Measurements from ENCODE around the gene ZNF2.

Gene ZNF2

DNA sequence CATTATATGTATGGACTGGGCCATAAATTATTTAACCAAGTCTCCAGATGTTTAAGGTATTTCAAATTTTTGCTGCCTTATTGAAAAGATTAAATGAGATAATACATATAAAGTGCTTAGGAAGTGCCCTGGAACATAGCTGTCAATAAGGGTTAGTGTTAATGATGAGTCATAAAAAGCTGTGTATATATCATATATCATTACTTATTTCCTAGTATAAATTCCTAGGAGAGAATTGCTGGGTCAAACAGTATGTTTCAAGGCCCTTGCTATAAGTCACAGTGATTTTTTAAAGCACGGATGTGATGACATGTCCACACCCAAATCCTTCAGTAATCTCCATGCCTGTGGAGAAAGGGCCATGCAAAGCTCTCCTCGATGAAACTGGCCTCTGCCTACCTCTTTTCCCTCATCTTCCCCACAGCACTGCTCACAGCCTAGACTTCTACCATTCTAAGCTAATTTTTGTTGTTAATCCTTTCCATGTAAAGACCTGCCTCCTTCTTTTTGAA lies 8.5 kb downstream of the ZNF2 start:
- no peak for TF ChIP-seq GATA3 (IDR thresholded peaks at IDR 0.05; ENCODE audit: low read depth, low read length)
- no peak for TF ChIP-seq GATA2 (IDR thresholded peaks at IDR 0.05; ENCODE audit: low read depth, low read length)

DNA sequence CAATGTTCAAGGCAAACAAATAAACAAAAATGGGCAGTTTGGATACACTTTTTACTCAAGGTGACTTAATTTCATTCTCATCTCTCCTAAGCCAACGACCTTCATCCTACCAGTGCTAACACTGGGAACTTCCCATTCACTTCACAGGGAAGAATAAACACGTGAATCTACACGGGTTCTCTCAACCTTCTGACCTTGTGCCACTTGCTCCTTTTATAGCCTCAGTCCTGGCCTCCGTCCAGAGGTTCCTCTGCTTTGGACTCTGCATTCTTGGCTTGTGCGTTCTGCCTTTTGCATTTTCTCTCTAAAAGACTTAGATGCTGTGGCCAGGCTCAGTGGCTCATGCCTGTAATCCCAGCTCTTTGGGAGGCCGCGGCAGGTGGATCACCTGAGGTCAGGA lies 13.8 kb downstream of the ZNF2 start:
- no peak for TF ChIP-seq GATA3 (IDR thresholded peaks at IDR 0.05; ENCODE audit: low read depth, low read length)
- no peak for TF ChIP-seq GATA2 (IDR thresholded peaks at IDR 0.05; ENCODE audit: low read depth, low read length)

DNA sequence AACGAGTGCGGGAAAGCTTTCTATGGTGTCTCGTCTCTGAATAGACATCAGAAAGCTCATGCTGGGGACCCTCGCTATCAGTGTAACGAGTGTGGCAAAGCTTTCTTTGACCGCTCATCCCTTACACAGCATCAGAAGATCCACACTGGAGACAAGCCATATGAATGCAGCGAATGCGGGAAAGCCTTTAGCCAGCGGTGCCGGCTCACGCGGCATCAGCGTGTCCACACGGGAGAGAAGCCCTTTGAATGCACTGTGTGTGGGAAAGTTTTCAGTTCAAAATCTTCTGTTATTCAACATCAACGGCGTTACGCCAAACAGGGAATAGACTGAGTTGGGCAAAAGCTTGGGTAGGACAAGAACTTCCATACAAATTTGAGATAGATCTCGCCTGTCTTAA lies 16.2 kb downstream of the ZNF2 start:
- TF ChIP-seq GATA3 (IDR thresholded peaks at IDR 0.05; ENCODE audit: low read depth, low read length), result no peak
- TF ChIP-seq GATA2 (IDR thresholded peaks at IDR 0.05; ENCODE audit: low read depth, low read length), result no peak

DNA sequence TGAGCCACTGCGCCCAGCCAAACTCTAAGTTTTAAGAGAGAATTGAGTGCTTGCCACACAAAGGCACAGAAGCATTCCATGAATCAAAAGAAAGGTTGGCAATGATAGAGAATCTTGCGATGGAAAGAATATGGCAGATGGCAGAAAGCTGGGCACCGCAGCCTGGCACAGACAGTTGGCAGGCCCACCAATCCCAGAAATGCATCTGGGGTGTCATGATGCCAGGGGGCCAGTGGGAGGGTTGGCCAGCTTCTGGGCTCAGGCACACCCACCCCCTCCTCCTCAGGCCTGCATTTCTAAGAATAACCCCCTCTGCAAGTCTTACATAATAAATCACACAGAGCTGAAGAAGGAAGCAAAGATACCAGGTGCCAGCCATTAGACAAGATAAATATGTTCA lies 19.6 kb downstream of the ZNF2 start:
- no peak for TF ChIP-seq GATA2 (IDR thresholded peaks at IDR 0.05; ENCODE audit: low read depth, low read length)
- no peak for TF ChIP-seq GATA3 (IDR thresholded peaks at IDR 0.05; ENCODE audit: low read depth, low read length)

DNA sequence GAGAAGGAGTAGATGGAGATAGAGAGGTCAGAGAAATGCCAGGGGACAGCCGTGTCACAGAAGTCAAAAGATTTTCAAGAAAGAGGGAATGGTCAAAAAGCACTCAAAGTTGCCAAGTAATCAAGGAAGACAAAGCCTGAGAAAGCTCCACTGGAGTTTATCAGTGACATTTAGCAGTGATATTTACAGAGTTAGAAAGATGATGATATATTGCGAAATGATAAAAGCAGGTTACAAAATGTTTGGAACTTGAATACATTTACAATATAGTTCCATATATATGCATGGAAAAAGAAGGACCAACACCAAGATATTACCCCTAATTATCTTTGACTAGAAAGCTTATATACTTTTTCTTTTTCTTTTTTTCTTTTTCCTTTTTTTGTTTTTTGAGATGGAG lies 20.4 kb downstream of the ZNF2 start:
- TF ChIP-seq GATA3 (IDR thresholded peaks at IDR 0.05; ENCODE audit: low read depth, low read length) (no peak), GATA2 (IDR thresholded peaks at IDR 0.05; ENCODE audit: low read depth, low read length) (no peak)

DNA sequence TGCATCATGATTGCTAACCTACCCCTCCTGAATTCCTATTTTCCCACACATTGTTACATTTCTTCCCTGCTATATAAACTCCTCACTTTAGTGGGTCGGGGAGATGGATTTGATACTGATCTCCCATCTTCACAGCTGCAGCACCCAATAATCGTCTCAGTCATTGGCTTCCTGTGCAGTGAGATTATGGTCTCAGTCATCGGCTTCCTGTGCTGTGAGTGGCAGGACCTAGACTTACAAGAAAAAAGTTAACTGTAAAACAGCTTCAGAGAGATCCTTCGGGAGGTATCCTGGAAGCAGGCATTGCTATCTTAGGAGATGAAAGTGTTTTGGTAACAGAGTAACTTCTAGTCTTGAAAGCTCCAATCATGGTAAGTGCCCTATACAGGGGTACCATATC lies 38.3 kb downstream of the ZNF2 start:
- no peak for TF ChIP-seq GATA2 (IDR thresholded peaks at IDR 0.05; ENCODE audit: low read depth, low read length)
- no peak for TF ChIP-seq GATA3 (IDR thresholded peaks at IDR 0.05; ENCODE audit: low read depth, low read length)

DNA sequence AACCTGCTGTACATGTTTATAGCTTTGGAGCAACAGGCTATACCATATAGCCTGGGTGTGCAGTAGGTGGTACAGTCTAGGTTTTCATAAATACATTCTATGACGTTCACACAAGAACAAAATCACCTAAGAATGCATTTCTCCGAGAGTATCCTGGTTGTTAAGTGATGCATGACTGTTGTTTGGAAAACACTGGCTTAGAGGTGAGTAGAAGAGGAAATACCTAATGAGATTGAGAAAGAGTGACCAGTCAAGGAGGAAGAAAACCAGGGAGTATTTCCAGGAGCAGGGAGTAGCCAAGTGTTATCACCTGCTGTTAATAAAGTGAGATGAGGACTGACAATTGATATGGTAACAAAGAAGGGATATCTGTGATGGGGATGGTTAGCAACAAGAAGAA lies 38.8 kb downstream of the ZNF2 start:
- TF ChIP-seq GATA3 (IDR thresholded peaks at IDR 0.05; ENCODE audit: low read depth, low read length) (no peak), GATA2 (IDR thresholded peaks at IDR 0.05; ENCODE audit: low read depth, low read length) (no peak)

DNA sequence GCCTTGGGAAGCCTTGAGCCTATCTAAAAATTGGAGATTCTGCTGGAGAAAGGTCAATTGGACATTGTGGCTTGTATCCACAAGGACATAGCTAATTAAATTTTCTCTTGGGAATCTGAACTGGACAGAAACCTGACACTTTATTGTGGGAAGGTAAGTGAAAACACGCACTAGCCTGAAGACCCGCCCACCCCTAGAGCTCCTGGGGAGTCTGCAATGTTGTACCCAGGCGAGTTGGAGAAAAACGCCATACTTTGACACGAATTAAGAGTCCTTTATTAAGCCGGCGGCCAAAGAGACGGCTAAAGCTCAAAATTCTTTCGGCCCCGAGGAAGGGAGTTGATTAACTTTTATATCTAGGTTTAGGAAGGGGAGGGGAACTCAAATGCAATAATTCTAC lies 40.5 kb downstream of the ZNF2 start:
- TF ChIP-seq GATA2 (IDR thresholded peaks at IDR 0.05; ENCODE audit: low read depth, low read length) (no peak), GATA3 (IDR thresholded peaks at IDR 0.05; ENCODE audit: low read depth, low read length) (no peak)

DNA sequence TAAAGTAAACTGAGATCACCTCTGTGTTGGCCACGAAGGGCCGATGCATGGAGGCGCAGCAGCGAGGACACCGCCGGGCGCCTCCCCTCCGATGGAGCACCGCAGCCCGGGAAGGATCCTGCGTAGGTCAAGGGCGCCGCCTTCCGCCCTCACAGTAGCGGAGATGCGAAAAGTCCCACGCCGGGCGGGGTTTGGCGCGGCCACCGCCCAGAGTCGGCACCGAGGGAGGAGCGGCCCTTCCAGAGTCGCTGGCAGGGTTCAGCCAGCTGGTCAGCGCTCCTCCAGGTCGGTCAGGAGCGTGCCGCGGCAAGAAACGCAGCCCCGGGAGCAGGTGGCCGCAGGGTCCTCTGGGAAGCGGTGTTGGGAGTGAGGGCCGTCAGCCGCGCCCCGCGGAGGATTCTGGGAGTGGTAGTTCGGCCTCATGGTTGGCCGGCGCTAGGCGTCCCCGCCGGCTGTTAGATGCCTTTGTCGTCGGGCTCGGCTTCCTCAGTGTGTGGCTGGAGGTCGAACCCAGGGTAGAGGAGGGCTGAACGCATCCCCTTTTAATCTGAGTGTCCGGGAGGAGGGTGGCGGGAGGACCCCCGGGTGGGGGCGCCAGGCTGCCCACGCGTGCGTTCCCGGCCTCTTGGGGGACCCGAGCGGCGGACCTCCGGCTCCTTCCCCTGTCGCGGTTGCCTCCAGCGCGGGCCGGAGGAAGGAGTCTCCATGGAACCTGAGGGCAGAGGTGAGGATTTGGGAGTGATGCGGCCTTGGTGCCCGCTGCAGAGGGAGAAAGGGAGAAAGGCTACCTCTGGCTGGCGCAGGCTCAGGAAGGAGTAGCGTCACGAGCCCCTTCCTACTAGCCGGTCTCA lies 41.7 kb downstream of the ZNF2 start, which contains the start of gene ZNF892:
TSS of gene ZNF892 (plus strand) at position 411 of the 851 bp plus-strand sequence. CDS start at position 706, 295 bp downstream.
- TF ChIP-seq GATA3 (IDR thresholded peaks at IDR 0.05; ENCODE audit: low read depth, low read length), result no peak
- no peak for TF ChIP-seq GATA2 (IDR thresholded peaks at IDR 0.05; ENCODE audit: low read depth, low read length)

DNA sequence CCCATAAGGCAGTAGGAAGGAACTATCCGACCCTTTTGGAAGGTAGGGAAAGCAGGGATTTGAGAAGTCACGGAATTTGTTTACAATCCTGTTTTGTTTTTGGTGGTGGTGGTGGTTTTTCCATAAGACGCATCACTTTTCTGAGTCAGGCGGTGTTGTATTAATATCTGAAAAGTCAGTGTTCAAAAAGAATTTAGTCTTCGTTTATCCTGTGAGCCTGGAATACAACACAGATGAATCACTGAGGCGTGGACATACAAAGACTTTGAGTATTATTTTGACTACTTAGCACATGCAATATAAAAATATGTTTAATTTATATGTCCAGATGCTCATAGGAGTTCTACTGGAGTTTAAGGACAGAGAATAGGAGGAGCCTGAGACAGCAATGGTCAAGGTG lies 42.5 kb downstream of the ZNF2 start:
- TF ChIP-seq GATA3 (IDR thresholded peaks at IDR 0.05; ENCODE audit: low read depth, low read length) (no peak), GATA2 (IDR thresholded peaks at IDR 0.05; ENCODE audit: low read depth, low read length) (no peak)

DNA sequence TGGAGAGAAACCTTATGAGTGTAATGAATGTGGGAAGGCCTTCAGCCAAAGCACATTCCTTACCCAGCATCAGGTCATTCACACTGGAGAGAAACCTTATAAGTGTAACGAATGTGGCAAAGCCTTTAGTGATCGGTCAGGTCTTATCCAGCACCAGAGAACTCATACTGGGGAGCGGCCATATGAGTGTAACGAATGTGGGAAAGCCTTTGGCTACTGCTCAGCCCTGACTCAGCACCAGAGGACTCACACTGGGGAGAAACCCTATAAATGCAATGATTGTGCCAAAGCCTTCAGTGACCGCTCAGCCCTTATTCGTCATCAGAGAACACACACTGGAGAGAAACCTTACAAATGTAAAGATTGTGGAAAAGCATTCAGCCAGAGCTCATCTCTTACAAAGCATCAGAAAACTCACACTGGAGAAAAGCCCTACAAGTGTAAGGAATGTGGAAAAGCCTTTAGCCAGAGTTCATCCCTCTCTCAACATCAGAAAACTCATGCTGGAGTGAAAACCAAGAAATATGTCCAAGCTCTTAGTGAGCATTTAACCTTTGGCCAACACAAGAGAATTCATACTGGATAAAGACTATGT lies 49.5 kb downstream of the ZNF2 start:
- no peak for TF ChIP-seq GATA2 (IDR thresholded peaks at IDR 0.05; ENCODE audit: low read depth, low read length)
- no peak for TF ChIP-seq GATA3 (IDR thresholded peaks at IDR 0.05; ENCODE audit: low read depth, low read length)

DNA sequence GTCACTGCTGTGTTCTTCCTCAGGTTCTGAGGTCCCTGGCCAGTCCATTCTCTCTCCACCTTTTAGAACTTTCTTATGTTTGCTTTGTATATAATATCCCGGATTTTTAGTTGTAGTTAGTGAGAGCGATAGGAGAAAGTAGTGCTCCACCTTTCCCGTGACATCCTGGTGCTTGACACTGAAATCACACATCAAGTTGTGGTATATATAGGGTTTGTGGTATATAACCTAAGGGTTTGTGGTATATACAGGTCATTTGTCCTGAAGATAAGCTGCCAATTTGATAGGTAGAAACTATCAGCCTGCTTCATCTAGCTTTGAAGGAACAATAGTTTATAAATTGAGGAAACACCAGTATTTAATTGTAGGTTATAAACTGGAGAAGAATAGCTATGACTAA lies 54.8 kb downstream of the ZNF2 start:
- TF ChIP-seq GATA3 (IDR thresholded peaks at IDR 0.05; ENCODE audit: low read depth, low read length), result no peak
- no peak for TF ChIP-seq GATA2 (IDR thresholded peaks at IDR 0.05; ENCODE audit: low read depth, low read length)

DNA sequence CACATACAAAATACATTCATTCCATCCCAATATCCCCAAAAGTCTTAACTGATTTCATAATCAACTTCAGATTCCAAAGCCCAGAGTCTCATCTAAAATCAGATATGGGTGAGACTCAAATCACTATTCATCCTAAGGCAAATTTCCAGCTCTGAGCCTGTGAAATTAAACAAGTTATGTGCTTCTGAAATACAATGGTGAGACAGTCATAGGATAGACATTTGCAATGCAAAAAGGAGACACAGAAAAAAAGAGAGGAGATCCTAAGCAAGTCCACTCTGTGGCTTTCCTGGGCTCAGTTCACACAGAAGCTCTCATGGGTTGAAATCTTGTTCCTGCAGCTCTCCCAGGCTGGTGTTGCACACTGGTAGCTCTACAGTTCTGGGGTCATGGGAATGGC lies 60.0 kb downstream of the ZNF2 start:
- no peak for TF ChIP-seq GATA2 (IDR thresholded peaks at IDR 0.05; ENCODE audit: low read depth, low read length)
- no peak for TF ChIP-seq GATA3 (IDR thresholded peaks at IDR 0.05; ENCODE audit: low read depth, low read length)

DNA sequence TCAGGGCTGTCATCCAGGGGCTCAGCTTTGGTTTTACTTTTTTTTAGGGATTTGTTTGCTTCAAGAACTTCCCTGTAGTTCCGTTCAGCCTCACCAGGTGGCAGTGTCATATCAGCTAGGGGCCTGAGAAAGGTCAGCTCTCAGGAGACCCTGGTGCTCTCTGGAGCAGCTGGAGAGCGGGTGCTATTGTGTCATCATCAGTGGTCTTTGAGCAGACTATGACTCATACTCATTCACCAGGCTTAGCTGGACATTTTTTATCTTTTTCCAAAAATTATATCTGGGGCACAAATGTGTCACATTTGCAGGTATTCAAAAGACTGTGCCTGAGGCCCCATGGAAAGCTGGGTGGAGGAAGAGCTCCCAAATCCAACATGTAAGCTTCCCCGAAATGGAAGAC lies 66.1 kb downstream of the ZNF2 start:
- TF ChIP-seq GATA3 (IDR thresholded peaks at IDR 0.05; ENCODE audit: low read depth, low read length) (no peak), GATA2 (IDR thresholded peaks at IDR 0.05; ENCODE audit: low read depth, low read length) (no peak)

DNA sequence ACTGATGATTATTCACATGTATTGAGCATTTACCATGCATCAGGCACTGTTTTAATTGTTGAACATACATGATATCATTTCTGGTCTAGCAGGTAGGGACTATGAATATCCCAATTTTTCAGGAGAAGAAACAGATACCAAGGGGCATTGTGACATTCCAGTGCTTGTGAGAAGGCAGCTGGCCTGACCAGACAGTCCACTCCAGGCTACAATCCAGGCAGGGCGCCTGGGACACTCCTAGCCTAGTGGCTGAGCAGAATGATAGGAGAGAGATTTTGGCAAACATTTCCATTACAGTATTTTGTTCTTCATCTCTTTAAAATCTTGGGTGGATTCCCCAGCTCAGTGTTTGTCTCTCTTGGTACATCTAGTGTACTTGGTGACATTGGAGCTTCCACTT lies 66.6 kb downstream of the ZNF2 start:
- TF ChIP-seq GATA2 (IDR thresholded peaks at IDR 0.05; ENCODE audit: low read depth, low read length), result no peak
- no peak for TF ChIP-seq GATA3 (IDR thresholded peaks at IDR 0.05; ENCODE audit: low read depth, low read length)

Measured in SH-SY5Y (cell line).